BE2C (cell line): ENCODE data around the gene GALK1.

ENCODE experiments used
- DNase-seq: peaks from one replicate; pipeline ENCODE4 v3.0.0-alpha.2; 2020
- H3K27me3 ChIP-seq: fragments of 250-450 bp; sonication (Bioruptor Pico); 2 replicates; pipeline ENCODE4 v1.5.1; 2020; ENCODE audit warnings: mild to moderate bottlenecking
- H3K36me3 ChIP-seq: fragments of 250-450 bp; sonication (Bioruptor Pico); 2 replicates; pipeline ENCODE4 v1.5.1; 2020; ENCODE audit warnings: mild to moderate bottlenecking
- H3K4me1 ChIP-seq: fragments of 250-450 bp; sonication (Bioruptor Pico); 2 replicates; pipeline ENCODE4 v1.5.1; 2020
- H3K4me3 ChIP-seq: 2 replicates; pipeline ENCODE4 v1.5.1; 2011; ENCODE audit warnings: low read depth, low read length
- H3K9me3 ChIP-seq: fragments of 250-450 bp; sonication (Bioruptor Pico); 2 replicates; pipeline ENCODE4 v1.5.1; 2020
- CTCF ChIP-seq: IDR thresholded peaks from 2 replicates; pipeline ENCODE4 v1.5.1; 2012; ENCODE audit warnings: mild to moderate bottlenecking, low read depth, low read length

Gene GALK1

GRCh38 chr17:75731086-75731715, 33.8 kb downstream of the GALK1 start:
- TF ChIP-seq CTCF: no peak
- no peak for DNase-seq
- Histone ChIP-seq H3K27me3 (no peaks in the 10 kb centered on the region), H3K9me3 (no peaks in the 10 kb centered on the region), H3K36me3 (no peaks in the 10 kb centered on the region), H3K4me3 (no peak overlapping the region), H3K4me1 (no peaks in the 10 kb centered on the region)

GRCh38 chr17:75730065-75730464, 34.9 kb downstream of the GALK1 start:
- Histone ChIP-seq H3K36me3 (no peaks in the 10 kb centered on the region), H3K27me3 (no peaks in the 10 kb centered on the region), H3K4me1 (no peaks in the 10 kb centered on the region), H3K4me3 (no peak overlapping the region), H3K9me3 (no peaks in the 10 kb centered on the region)
- no peak for TF ChIP-seq CTCF
- DNase-seq: no peak

GRCh38 chr17:75729351-75729750, 35.6 kb downstream of the GALK1 start:
- Histone ChIP-seq H3K27me3 (no peaks in the 10 kb centered on the region), H3K36me3 (no peaks in the 10 kb centered on the region), H3K4me1 (no peaks in the 10 kb centered on the region), H3K4me3 (no peak overlapping the region), H3K9me3 (no peaks in the 10 kb centered on the region)
- TF ChIP-seq CTCF: no peak
- DNase-seq: no peak

GRCh38 chr17:75727391-75727790, 37.6 kb downstream of the GALK1 start:
- H3K36me3 ChIP-seq: no peaks in the 10 kb centered on the region
- H3K4me1 ChIP-seq: no peaks in the 10 kb centered on the region
- no peak overlapping the region for H3K4me3 ChIP-seq
- no peak for TF ChIP-seq CTCF
- no peaks in the 10 kb centered on the region for H3K9me3 ChIP-seq
- no peak for DNase-seq
- no peaks in the 10 kb centered on the region; the same call in 1 of the 2 replicates for H3K27me3 ChIP-seq

- Histone ChIP-seq H3K4me3 (no peak overlapping the region), H3K27me3 (peaks cover 19% of the 10 kb centered on the region), H3K9me3 (no peaks in the 10 kb centered on the region), H3K36me3 (no peaks in the 10 kb centered on the region), H3K4me1 (no peaks in the 10 kb centered on the region)
- no peak for DNase-seq
- TF ChIP-seq CTCF: no peak
Observed at GRCh38 chr17:75725504-75725903, 39.5 kb downstream of the GALK1 start.

- peaks cover 31% of the 10 kb centered on the region for H3K27me3 ChIP-seq
- TF ChIP-seq CTCF: no peak
- no peaks in the 10 kb centered on the region for H3K36me3 ChIP-seq
- no peak overlapping the region for H3K4me3 ChIP-seq
- H3K9me3 ChIP-seq: no peaks in the 10 kb centered on the region
- no peak for DNase-seq
- H3K4me1 ChIP-seq: no peaks in the 10 kb centered on the region
Observed at GRCh38 chr17:75724016-75725003, 40.7 kb downstream of the GALK1 start.
